ENCODE measurements around the gene TNFRSF13B. TPM values are rescaled to one million over a fixed set of nuclear protein-coding genes. Genes with fewer than 3 reads are reported as not detected.

The TNFRSF13B gene
- total and polyA plus RNA-seq, 2 donors = 0.10 TPM; not detected in 1

Small RNA genes lying within 50 kb of the gene (small RNA-seq; reads per million reads assigned to genes)
- not detected for gene AL353996.1

Other genes with a start within 250 kb of the TNFRSF13B start
- gene MPRIP, start 70.3 kb upstream of the TNFRSF13B start, total RNA-seq = 91.4 TPM
- 158 TPM for gene MPRIP, start 70.3 kb upstream of the TNFRSF13B start, polyA plus RNA-seq
- gene PLD6, start 234.2 kb upstream of the TNFRSF13B start, total RNA-seq = 2.8 TPM
- 5.1 TPM for gene PLD6, start 234.2 kb upstream of the TNFRSF13B start, polyA plus RNA-seq